Heart left ventricle (tissue), 16 donors: ENCODE data around the gene NKTR. TPM values are rescaled to one million over a fixed set of nuclear protein-coding genes. Genes with fewer than 3 reads are reported as not detected.

Experiments used
- ATAC-seq, 4 donors: fragments of 200-7000 bp; cut with Tn5 transposase; one replicate each; pipeline ENCODE4 v1.9.1; 2020 to 2022; ENCODE audit warnings: moderate library complexity in 4 of 4, mild to moderate bottlenecking in 3 of 4, moderate number of reproducible peaks in 1 of 4
- DNase-seq, 5 donors: peaks; one replicate each; pipeline ENCODE4 v3.0.0-alpha.2; 2020
- H3K27ac ChIP-seq, 12 donors: fragments of 200-600 bp; sonication (generic) in 4 of 12; one replicate each; pipeline versions ENCODE4 v1.5.0 to v1.8.0; 2016 to 2022; ENCODE audit warnings: mild to moderate bottlenecking in 2 of 12
- H3K27me3 ChIP-seq, 9 donors: fragments of 200-600 bp; sonication (generic) in 2 of 9; one replicate each; pipeline versions ENCODE4 v1.5.1 to v1.8.0; 2016 to 2022; ENCODE audit warnings: mild to moderate bottlenecking in 3 of 9
- H3K36me3 ChIP-seq, 9 donors: fragments of 200-600 bp; sonication (generic) in 2 of 9; one replicate each; pipeline versions ENCODE4 v1.5.0 to v1.8.0; 2018 to 2022; ENCODE audit warnings: mild to moderate bottlenecking in 2 of 9
- H3K4me1 ChIP-seq, 12 donors: fragments of 200-600 bp; sonication (generic) in 4 of 12; one replicate each; pipeline versions ENCODE4 v1.5.0 to v1.8.0; 2016 to 2022; ENCODE audit warnings: mild to moderate bottlenecking in 3 of 12
- H3K4me3 ChIP-seq, 12 donors: fragments of 200-600 bp; sonication (generic) in 4 of 12; one replicate each; pipeline versions ENCODE4 v1.5.0 to v1.8.0; 2017 to 2022; ENCODE audit warnings: mild to moderate bottlenecking in 9 of 12, moderate library complexity in 4 of 12
- H3K9me3 ChIP-seq, 12 donors: fragments of 200-600 bp; sonication (generic) in 4 of 12; one replicate each; pipeline versions ENCODE4 v1.5.0 to v1.8.0; 2016 to 2022; ENCODE audit warnings: mild to moderate bottlenecking in 1 of 12
- POLR2A ChIP-seq, 2 donors: fragments of 450-650 bp; IDR thresholded peaks; one replicate each; pipeline ENCODE4 v1.6.1; 2017; ENCODE audit warnings: antibody characterized with exemption in 2 of 2, mild to moderate bottlenecking in 2 of 2, moderate library complexity in 2 of 2
- WGBS, 4 donors: extraction: QIAGEN DNeasy Blood & Tissue Kit in 2 of 4; methylation state at CpG; one replicate each; pipeline versions ENCODE4 v1.1.5 to v1.1.7; 2013 to 2018; 5-methylcytosine and 5-hydroxymethylcytosine counted together
- intact Hi-C, 10 donors: fragments of 100-400 bp; cut with DNase I; formaldehyde crosslinking; loops; one replicate each; pipeline versions ENCODE4 v1.11.1 to v1.14.2; 2022
- polyA plus RNA-seq, 2 donors: library from polyadenylated mRNA; stranded (reverse); fragments of 200-250 nt; gene quantifications; one replicate each; pipeline ENCODE4 v1.2.3, GENCODE V29; 2013
- total RNA-seq, 9 donors: library from RNA; depleted of rRNA in 2 of 9; stranded (reverse); fragments of >200 nt in 2 of 9; fragmentation: NEBNext Ultra II Directional in 3 of 9; extraction: Animal tissue kit (Norgen Biotek cat#: 25700) in 3 of 9; gene quantifications; one replicate each; pipeline versions ENCODE4 v1.1.0 to v1.2.4, GENCODE V29; 2016 to 2023
- TF ChIP-seq, protein P1 (sequence below), 12 donors: fragments of 200-600 bp; sonication (generic) in 4 of 12; IDR thresholded peaks; one replicate each; pipeline versions ENCODE4 v1.5.0 to v1.8.0; 2018 to 2022; ENCODE audit warnings: antibody characterized with exemption in 12 of 12, mild to moderate bottlenecking in 5 of 12
- donor health status: ischemic (EF 13 %, LVEDD 7.1; RV severe dilation, severe dysfunction).
- donor health status: healthy with polysubstance abuse.
- donor health status: DM: no; HTN: yes; CAD: no.
- donor health status: DM: no; HTN: no; CAD: no.
- donor health status: ischemic (EF 25% LVEDD 6.9; RV normal size, moderate dysfunction).
- donor health status: ischemic (EF 25% LVEDD 5.7; RV mildly dilated, moderate dysfunction).
- donor health status: healthy.
- donor health status: DM: yes; HTN: yes; CAD: no.
- donor health status: ischemic (EF 35%, LVEDD 5.7; RV mildly dilated, moderate dysfunction).
- donor health status: nonischemic (EF 11% LVEDD 7.7; RV severe dilation, severe dysfunction).
- donor health status: DM: yes; HTN: yes; CAD: no.
- donor health status: PGD.
- donor health status: ischemic (EF 29% LVEDD 5.4; RV normal size, mild dysfunction).
- donor health status: nonischemic (EF 23%, LVEDD 6.1; RV moderate dilation, normal function).

Gene NKTR
- total and polyA plus RNA-seq, 11 donors = 10.7 to 40.6 (median 20.9) TPM

- DNase-seq (peak in 3 of 5 donors; percentile 43 to 72 (median 44)), ATAC-seq (peak in 3 of 4 donors; percentile 8 to 33 (median 22))
- intact Hi-C loops = loop anchor here in 3 of 10 donors (2.0 to 5.0 kb wide), 3 partner anchors 41 to 87 kb away; no protein-coding TSS in a partner anchor
- Histone ChIP-seq H3K4me1 (peaks cover 3 to 63% (median 25%) of the 10 kb centered on the region in 12 donors), H3K4me3 (no peak overlapping the region), H3K36me3 (peaks cover 0 to 22% (median 13%) of the 10 kb centered on the region in 9 donors), H3K27ac (peak overlapping the region in 11 of 12 donors; percentile 7 to 98 (median 55)), H3K9me3 (no peaks in the 10 kb centered on the region), H3K27me3 (no peaks in the 10 kb centered on the region)
- WGBS, 4 donors = 52 to 61% (median 56%) methylated on average over 6 of the region's 6 CpGs
- TF ChIP-seq, protein P1, sequence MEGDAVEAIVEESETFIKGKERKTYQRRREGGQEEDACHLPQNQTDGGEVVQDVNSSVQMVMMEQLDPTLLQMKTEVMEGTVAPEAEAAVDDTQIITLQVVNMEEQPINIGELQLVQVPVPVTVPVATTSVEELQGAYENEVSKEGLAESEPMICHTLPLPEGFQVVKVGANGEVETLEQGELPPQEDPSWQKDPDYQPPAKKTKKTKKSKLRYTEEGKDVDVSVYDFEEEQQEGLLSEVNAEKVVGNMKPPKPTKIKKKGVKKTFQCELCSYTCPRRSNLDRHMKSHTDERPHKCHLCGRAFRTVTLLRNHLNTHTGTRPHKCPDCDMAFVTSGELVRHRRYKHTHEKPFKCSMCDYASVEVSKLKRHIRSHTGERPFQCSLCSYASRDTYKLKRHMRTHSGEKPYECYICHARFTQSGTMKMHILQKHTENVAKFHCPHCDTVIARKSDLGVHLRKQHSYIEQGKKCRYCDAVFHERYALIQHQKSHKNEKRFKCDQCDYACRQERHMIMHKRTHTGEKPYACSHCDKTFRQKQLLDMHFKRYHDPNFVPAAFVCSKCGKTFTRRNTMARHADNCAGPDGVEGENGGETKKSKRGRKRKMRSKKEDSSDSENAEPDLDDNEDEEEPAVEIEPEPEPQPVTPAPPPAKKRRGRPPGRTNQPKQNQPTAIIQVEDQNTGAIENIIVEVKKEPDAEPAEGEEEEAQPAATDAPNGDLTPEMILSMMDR (IDR thresholded peaks at IDR 0.05) = no peak
- no peak for TF ChIP-seq POLR2A (IDR thresholded peaks at IDR 0.05)
Observed at GRCh38 chr3:42660131-42660715, 59.7 kb downstream of the NKTR start.

- Histone ChIP-seq H3K27me3 (no peaks in the 10 kb centered on the region), H3K4me3 (no peak overlapping the region), H3K9me3 (no peaks in the 10 kb centered on the region), H3K27ac (peak overlapping the region in 9 of 12 donors; percentile 19 to 98 (median 61)), H3K36me3 (peaks cover 0 to 22% (median 13%) of the 10 kb centered on the region in 9 donors), H3K4me1 (peaks cover 0 to 63% (median 24%) of the 10 kb centered on the region in 12 donors)
- TF ChIP-seq, protein P1 (IDR thresholded peaks at IDR 0.05) = peak in 3 of 12 donors; percentile 18 to 43 (median 32)
- no peak for TF ChIP-seq POLR2A (IDR thresholded peaks at IDR 0.05)
- ATAC-seq (peak in 3 of 4 donors; percentile 32 to 58 (median 36)), DNase-seq (peak in 3 of 5 donors; percentile 43 to 64 (median 52))
- intact Hi-C loops = loop anchor here in 3 of 10 donors (2.0 to 5.0 kb wide), 3 partner anchors 40 to 86 kb away; no protein-coding TSS in a partner anchor
- WGBS, 4 donors = 20 to 51% (median 36%) methylated on average over 1 to 4 of the region's 4 CpGs
Observed at GRCh38 chr3:42660898-42661297, 60.4 kb downstream of the NKTR start.

- peaks cover 0 to 63% (median 29%) of the 10 kb centered on the region in 12 donors for H3K4me1 ChIP-seq
- intact Hi-C loops = loop anchor here in 3 of 10 donors (2.0 to 5.0 kb wide), 3 partner anchors 39 to 86 kb away; no protein-coding TSS in a partner anchor
- no peaks in the 10 kb centered on the region for H3K9me3 ChIP-seq
- H3K27ac ChIP-seq = peak overlapping the region in 5 of 12 donors; percentile 19 to 98 (median 64)
- no peak overlapping the region for H3K4me3 ChIP-seq
- 92 to 96% (median 92%) methylated on average over 3 to 5 of the region's 5 CpGs for WGBS, 4 donors
- TF ChIP-seq POLR2A (IDR thresholded peaks at IDR 0.05) = no peak
- TF ChIP-seq, protein P1 (IDR thresholded peaks at IDR 0.05) = no peak
- DNase-seq (no peak), ATAC-seq (no peak)
- H3K27me3 ChIP-seq = no peaks in the 10 kb centered on the region
- H3K36me3 ChIP-seq = peaks cover 0 to 22% (median 13%) of the 10 kb centered on the region in 9 donors
Observed at GRCh38 chr3:42661593-42662022, 61.1 kb downstream of the NKTR start.
